ENCODE data around the gene GRIN2D. TPM values are rescaled to one million over a fixed set of nuclear protein-coding genes. Genes with fewer than 3 reads are reported as not detected.

Gene GRIN2D
- total and polyA plus RNA-seq, 2 of the 8 experiments (the other 6 are each of a cell fraction or from before 2014, with no cell fraction given) = 2.2 to 12.4 TPM

DNA sequence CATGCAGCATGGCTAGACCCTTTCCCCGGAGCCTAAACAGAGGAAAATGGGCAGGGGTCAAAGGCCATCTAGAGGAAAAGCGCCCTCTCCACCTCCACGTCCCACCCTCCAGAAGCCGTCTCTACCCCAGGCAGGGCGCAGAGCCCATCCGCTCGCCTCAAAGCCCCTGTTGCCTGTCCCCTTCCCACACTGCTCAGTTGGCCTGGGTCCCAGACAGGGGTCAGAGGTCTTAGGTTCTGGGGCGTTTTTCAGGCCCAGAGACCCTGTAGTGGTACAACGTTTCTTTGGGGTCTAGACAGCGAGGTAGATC, 30.0 kb upstream of the GRIN2D start:
- Histone ChIP-seq H3K4ac (replicated peaks; ENCODE audit: insufficient read length, low read depth, low read length) (peak overlapping the region; percentile 58), H2BK5ac (ENCODE audit: low read depth, low read length) (peak overlapping the region; percentile 92), H2BK15ac (ENCODE audit: low read length) (no peak overlapping the region), H3K27ac (ENCODE audit: low read depth, low read length) (peak overlapping the region; percentile 80), H2BK12ac (ENCODE audit: low read depth, low read length) (peak overlapping the region; percentile 87), H2BK20ac (ENCODE audit: low read length) (no peak overlapping the region), H3K18ac (ENCODE audit: extremely low read depth, low read length) (peak overlapping the region; percentile 96), H3K56ac (replicated peaks; ENCODE audit: insufficient read length, low read depth, low read length) (peak overlapping the region; percentile 88), H3K79me1 (ENCODE audit: low read depth, low read length) (no peaks in the 10 kb centered on the region), H3K36me3 (ENCODE audit: control insufficient read depth in 2 of 4, insufficient read depth in 4 of 4, low read length in 3 of 4) (no peaks in the 10 kb centered on the region), H2AK5ac (ENCODE audit: low read depth, low read length) (peak overlapping the region; percentile 84; the same call in 1 of the 2 replicates), H4K8ac (ENCODE audit: extremely low read depth, insufficient read depth, low read length) (peak overlapping the region; percentile 91), H3K4me3 (ENCODE audit: extremely low read depth in 1 of 4, insufficient read depth in 2 of 4, low read depth in 3 of 4, low read length in 4 of 4) (peak overlapping the region; percentile 44 to 90 (median 72)), H2AFZ (ENCODE audit: low read length) (no peak overlapping the region), H4K5ac (ENCODE audit: insufficient read length, low read depth, low read length) (peak overlapping the region; percentile 71), H3K4me2 (ENCODE audit: insufficient read depth in 1 of 2, low read depth in 2 of 2, low read length in 2 of 2) (peak overlapping the region; percentile 77 to 97), H3K9ac (replicated peaks in 1 of 4; ENCODE audit: extremely low read depth in 1 of 4, low read depth in 3 of 4, low read length in 3 of 4) (peak overlapping the region; percentile 71 to 91 (median 82)), H3K4me1 (replicated peaks in 1 of 4; ENCODE audit: control insufficient read depth in 3 of 4, insufficient read depth in 4 of 4, low read length in 3 of 4) (peaks cover 0 to 5% (median 4%) of the 10 kb centered on the region in 4 experiments; a peak in 4 of 7 replicates), H4K20me1 (replicated peaks in 1 of 2; ENCODE audit: control insufficient read depth in 1 of 2, insufficient read depth in 2 of 2, low read length in 2 of 2) (no peaks in the 10 kb centered on the region), H3K27me3 (replicated peaks in 1 of 4; ENCODE audit: control insufficient read depth in 3 of 4, extremely low read depth in 1 of 4, insufficient read depth in 3 of 4, low read length in 3 of 4) (peaks cover 0 to 10% (median 2%) of the 10 kb centered on the region in 4 experiments; a peak in 2 of 7 replicates), H2BK120ac (replicated peaks; ENCODE audit: low read depth, low read length) (peak overlapping the region; percentile 18), H3K14ac (ENCODE audit: insufficient read length) (no peak overlapping the region), H3K23me2 (ENCODE audit: low read depth, low read length) (peaks cover 7% of the 10 kb centered on the region), H3K79me2 (ENCODE audit: control insufficient read depth in 1 of 2, insufficient read depth in 2 of 2, low read length in 2 of 2) (no peaks in the 10 kb centered on the region), H3K9me3 (ENCODE audit: insufficient read depth in 2 of 2, low read depth in 1 of 2, low read length in 1 of 2) (no peaks in the 10 kb centered on the region), H4K91ac (replicated peaks; ENCODE audit: insufficient read length, low read length) (peak overlapping the region; percentile 77), H3K23ac (ENCODE audit: insufficient read length) (no peak overlapping the region)
- WGBS, 2 experiments (ENCODE audit: extremely low coverage in 1 of 2, insufficient coverage in 1 of 2, insufficient read length in 1 of 2, insufficient replicate concordance in 2 of 2, low coverage in 1 of 2, low lambda C conversion rate in 2 of 2, missing lambda C conversion rate in 1 of 2) = 6% methylated on average over 7 of the region's 10 CpGs; no CpG with 5 or more reads in 1 of the 2 experiments
- FAIRE-seq = no peak
- ChIA-PET CTCF (ENCODE audit: partially characterized antibody) (interaction anchor here (0.9 to 2.6 kb wide), 10 partner anchors 9 to 106 kb away, joined by 3 to 12 read pairs (median 4); partner anchors contain the start of gene KDELR1), POLR2A (ENCODE audit: partially characterized antibody) (interaction anchor here (0.8 to 3.1 kb wide), 15 partner anchors 9 to 116 kb away, joined by 3 to 27 read pairs (median 5); partner anchors contain the start of genes GRIN2D, GRWD1 and KDELR1)
- no peak for DNase-seq (ENCODE audit: low read depth in 1 of 2, low spot score in 2 of 2)
- TF ChIP-seq POLR2A (IDR thresholded peaks at IDR 0.05; ENCODE audit: control extremely low read depth in 1 of 2, low read depth in 2 of 2, low read length in 2 of 2) (peak in 1 of 2 experiments; percentile 70; a peak in 1 of 3 replicates), SIRT6 (IDR thresholded peaks at IDR 0.05; ENCODE audit: low read length) (no peak), EZH2 (IDR thresholded peaks at IDR 0.05; ENCODE audit: low read depth, low read length, severe bottlenecking) (no peak), SAP30 (IDR thresholded peaks at IDR 0.05; ENCODE audit: insufficient read depth, insufficient replicate concordance, low read length) (peak; percentile 63), KDM4A (IDR thresholded peaks at IDR 0.05; ENCODE audit: low read depth, low read length, severe bottlenecking) (no peak), POU5F1 (IDR thresholded peaks at IDR 0.05; ENCODE audit: low read depth, low read length) (no peak), PHF8 (conservative IDR thresholded peaks at IDR 0.05; ENCODE audit: low read depth, low read length) (peak; percentile 29; the same call in 1 of the 2 replicates), RNF2 (IDR thresholded peaks at IDR 0.05; ENCODE audit: borderline replicate concordance, low read depth, low read length, missing control alignments, poor library complexity, severe bottlenecking) (no peak), NANOG (IDR thresholded peaks at IDR 0.05; ENCODE audit: insufficient read depth, low read depth, low read length, poor library complexity, severe bottlenecking) (no peak), TAF7 (optimal IDR thresholded peaks at IDR 0.05; ENCODE audit: borderline replicate concordance, low read depth, low read length) (peak; percentile 40), CHD1 (IDR thresholded peaks at IDR 0.05; ENCODE audit: low read depth, low read length) (no peak)
- TF ChIP-seq, protein P1, sequence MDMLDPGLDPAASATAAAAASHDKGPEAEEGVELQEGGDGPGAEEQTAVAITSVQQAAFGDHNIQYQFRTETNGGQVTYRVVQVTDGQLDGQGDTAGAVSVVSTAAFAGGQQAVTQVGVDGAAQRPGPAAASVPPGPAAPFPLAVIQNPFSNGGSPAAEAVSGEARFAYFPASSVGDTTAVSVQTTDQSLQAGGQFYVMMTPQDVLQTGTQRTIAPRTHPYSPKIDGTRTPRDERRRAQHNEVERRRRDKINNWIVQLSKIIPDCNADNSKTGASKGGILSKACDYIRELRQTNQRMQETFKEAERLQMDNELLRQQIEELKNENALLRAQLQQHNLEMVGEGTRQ (IDR thresholded peaks at IDR 0.05; ENCODE audit: low read length) = no peak

All from H1 (cell line).